NCI-H1048 (cell line): ENCODE data around the gene HCN1.
"Not testable (repeated sequence)": the region's sequence is repeated elsewhere in the genome, so short reads cannot be mapped to it uniquely, and the experiment has no call there.

Source experiments
- DNase-seq: peaks from one replicate; lab custom pipeline; 2025; lab: John Stamatoyannopoulos, UW

HCN1 gene

DNA sequence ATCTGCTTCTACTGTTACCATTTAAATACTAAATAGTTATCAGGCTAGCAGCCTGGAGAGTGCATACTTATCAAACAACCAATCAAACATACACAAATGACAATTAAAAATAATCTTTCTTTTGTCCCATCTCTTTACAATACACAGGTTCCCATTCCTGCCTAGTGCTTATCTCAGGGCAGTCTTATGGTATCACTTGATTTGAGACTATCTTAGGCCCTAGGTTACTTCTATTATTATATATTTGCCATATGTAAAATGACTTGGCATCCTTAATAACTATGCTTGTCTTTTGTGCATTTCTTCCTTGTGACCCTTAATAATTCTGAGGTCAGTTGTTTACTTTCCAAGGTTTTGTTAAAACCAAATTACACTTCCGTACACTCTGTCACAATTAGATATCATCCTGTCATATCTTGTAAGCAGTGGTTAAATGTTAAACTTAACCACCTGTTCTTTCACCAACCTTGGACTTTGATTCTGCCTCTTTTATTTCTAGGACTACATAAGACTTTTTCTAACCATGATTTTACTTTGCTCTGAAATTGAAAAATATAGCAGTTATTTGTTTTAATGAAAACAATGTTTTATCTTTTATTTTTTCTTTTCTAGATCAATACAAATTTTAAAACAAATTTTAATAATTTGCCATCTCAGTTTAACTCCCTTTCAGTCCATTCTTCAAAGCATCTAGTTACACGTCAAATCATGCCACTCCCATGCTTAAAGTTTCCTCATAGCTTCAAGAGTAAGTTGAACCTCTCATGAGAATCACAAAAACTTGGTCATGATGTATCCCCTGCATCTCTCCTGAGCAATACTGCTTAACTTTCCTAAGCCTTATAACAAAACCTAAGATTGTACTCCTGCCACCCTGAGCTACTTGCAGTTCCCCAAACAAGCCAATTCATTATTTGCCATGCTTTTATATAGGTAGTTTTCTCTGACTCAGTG lies 281.3 kb downstream of the HCN1 start:
- no peak for DNase-seq

DNA sequence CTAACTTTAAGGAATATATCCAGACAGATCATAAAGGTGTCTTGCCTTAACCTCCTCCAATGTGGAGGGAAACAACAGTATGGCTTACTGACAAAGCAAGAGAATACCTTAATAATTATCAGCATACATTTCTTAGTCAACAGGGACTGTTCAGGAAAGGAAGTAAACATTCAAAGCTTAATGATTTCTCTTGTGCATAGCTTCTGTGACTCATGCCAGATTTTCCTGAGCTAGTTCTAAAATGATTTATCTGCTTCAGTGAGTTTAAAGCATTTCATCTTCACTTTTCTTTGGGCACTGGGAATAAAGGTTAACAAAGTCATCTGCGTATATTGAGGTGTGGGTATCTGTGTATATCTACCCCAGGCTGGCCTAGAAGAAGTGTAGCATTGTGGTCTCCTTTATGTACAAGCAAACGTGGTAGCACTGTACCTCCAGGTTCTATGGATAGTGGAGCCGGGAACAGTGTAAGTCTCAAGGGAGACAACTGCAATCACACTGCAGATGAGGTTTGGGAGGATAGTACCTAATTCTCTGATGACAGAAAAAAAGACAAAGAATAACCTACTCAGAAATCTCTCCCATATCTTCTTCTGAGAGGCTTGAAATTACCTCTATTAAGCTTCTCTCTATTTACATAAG lies 284.1 kb downstream of the HCN1 start:
- DNase-seq: no peak

DNA sequence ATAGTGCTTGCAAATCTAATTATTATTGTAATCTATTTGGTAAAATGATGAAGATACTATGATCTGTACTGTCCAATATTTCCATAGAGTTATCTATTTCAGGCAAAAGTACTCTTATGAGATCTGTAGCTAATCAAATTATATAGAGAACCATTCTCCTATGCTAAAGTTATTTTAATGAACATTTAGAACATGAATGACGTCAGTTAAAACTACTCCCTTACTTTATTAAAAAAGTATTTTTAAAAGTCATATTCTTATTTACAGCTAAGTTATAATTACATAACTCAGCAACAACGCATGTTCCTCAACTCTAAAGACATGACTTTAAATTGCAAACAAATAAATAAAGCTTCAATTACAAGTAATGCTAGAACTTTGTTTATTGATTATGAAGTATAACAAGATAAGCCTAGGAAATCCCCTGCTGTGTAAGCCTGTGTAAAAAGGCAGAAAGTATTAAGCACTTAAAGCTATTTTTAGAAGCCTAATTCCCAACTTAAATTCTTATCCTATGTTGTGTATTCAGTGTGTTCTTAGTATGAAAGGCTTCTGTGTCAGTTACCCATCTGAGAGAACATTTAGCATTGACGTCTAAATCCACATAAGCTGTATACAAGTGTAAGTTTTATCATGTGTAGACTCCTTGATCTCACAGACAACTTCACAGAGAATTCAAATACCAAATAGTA lies 285.7 kb downstream of the HCN1 start:
- no peak for DNase-seq

DNA sequence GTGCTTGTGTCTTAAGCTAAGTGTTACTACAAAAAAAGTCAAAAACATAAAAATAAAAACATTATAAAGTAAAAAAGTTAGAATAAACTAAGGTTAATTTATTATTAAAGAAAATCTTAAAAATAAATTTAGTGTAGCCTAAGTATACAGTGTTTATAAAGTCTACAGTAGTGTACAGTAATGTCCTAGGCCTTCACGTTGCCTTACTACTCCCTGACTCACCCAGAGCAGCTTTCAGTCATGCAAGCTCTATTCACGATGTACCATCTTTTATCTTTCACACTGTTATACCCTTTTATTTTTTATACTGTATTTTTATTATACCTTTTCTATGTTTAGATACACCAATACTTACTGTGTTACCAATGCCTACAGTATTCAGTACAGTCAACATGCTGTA lies 288.1 kb downstream of the HCN1 start:
- no peak for DNase-seq

DNA sequence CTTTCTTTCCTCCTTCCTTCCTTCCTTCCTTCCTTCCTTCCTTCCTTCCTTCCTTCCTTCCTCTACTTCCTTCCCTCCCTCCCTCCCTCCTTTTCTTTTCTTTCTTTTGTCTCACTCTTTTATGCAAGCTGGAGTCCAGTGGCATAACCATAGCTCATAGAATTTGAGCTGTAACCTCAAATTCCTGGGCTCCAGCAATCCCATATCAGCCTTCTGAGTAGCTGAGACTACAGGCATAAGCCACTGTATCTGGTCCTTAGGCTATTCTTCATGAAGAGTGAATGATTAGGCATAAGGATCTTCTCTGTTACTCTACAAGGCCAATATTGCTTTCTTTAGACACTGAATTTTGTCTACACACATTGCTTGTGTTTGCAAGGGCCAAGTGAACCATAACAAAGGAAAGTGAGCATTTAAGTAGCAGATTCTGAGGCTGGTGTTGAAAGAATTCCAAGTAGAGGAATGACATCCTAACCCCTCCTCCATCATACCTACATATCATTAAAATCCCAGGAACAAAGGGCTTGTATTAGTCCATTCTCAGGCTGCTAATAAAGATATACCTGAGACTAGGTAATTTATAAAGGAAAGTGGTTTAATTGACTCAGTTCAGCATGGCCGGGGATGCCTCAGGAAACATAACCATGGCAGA lies 293.2 kb downstream of the HCN1 start:
- no peak for DNase-seq

- DNase-seq: no peak
Measured at GRCh38 chr5:45399041-45399440, 297.1 kb downstream of the HCN1 start.

DNA sequence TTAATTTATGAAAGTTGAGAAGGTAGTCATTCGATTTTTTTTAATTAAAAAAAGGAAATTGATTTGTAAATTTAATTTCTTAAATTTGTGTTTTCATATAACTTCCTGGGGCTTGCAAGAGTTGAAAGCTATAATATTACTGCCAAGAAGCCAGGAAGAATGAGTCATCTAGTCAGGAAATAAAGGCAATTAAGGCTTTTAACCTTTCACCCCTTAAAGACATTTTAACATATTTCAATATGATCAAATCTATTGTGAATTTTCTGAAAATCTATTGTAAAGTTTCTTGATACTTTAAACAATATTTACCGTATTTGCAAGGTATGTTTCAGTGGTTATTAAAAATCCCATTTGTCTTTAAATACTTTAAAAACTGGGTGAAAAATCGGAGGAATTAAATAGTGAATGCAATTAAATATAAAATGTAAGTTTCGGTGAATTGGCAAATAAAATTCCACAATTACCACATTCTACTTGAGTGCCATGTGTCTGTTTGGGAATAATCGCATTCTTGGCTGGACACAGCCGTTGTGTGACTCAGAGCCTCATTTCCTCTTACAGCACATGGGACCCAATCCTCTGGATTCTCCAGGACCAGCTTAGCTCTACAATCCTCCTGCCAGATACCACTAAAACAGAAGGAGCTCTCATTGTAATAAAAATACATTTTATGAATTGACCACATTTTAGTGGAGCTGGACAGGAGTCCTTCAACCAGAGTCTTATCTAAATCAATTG lies 310.7 kb downstream of the HCN1 start:
- DNase-seq: no peak

DNA sequence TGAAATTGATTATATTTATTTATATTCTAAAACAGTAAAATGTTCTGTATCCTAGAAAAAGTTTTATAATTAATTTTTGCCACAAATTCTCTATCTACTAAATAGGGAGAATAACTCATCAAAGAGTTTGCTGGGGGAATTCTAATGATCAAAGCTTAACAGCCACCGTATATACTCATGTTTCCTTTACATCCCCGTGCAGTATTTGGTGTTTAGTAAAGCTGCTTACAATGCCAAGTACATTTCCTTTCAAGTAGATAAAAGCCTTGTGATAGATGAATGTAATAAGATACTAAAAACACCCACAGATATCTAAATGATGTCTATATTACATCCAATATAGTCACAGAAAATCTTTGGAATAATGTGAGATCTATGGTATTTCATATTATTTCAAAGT lies 312.2 kb downstream of the HCN1 start:
- DNase-seq: no peak

- DNase-seq: no peak
Measured at GRCh38 chr5:45382583-45382982, 313.6 kb downstream of the HCN1 start.

DNA sequence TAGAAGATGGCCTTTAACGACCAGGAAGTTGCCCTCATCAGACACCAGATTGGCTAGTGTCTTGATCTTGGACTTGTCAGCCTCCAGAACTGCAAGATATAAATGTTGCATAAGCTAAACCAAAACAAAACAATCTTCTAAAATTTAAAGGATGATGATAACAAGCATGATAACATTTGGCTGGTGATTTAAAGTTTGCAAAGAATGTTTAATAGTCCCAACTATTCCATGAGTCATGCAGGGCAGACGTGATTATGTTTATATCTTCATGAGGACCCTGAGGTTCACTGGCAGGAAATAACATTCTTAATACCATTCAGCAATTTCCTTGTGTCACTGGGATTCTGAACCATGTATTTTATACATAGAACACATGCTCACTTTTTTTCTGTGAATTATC lies 319.8 kb downstream of the HCN1 start:
- no peak for DNase-seq

DNA sequence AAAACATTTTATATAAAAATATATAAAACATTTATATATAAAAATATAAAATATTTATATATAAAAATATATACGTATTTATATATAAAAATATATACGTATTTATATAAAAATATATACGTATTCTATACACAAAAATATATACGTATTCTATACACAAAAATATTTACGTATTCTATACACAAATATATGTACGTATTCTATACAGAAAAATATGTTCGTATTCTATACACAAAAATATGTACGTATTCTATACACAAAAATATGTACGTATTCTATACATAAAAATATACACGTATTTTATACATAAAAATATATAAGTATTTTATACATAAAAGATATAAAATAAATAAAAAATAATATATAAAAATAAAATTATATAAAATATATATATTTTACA lies 323.6 kb downstream of the HCN1 start:
- no peak for DNase-seq

DNA sequence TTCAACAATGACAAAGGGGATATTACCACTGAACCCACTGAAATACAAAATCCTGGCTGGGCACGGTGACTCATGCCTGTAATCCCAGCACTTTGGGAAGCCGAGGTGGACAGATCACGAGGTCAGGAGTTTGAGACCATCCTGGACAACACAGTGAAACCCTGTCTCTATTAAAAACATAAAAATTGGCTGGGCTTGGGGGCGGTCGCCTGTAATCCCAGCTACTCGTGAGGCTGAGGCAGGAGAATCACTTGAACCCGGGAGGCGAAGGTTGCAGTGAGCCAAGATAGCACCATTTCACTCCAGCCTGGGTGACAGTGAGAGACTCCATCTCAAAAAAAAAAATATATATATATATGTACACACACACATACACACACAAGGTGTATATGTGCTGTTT lies 324.8 kb downstream of the HCN1 start:
- DNase-seq: not testable (repeated sequence)

DNA sequence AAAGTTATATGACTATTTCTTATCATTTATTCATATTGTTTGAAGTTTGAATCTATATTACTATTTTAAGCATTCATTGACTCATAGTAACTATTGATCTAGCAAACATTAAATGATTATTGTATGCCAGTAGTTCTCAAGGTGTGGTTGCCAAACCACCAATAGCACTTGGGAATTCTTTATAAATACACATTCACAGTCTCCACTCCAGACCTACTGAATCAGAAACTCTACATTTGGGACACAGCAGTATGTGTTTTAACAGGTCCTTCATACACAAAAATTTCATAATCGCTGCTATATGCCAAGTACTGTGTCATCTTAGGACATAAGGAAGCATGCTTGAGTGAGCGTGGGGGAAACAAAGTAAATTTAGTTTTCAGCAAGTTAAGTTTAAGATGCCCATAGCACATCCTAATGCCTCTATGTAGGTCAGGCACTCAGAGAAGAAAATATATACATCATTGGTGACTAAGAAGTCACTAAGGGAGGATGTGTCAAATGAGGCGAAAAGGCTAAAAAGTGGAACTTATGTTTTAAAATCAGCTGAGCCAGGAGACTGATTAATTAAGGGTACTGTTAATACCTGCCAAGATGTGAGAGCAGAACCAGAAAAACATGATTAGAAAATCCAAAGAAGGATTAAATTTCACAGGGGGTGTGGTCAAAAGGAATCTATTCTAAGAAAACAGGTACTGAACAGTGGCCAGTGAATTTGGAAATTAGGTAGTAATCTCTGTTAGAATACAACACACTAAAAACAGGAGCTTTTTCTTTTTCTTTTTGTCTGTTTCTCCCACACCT lies 340.8 kb downstream of the HCN1 start:
- no peak for DNase-seq

GRCh38 chr5:45336464-45336863 lies 359.7 kb downstream of the HCN1 start:
- DNase-seq: no peak

DNA sequence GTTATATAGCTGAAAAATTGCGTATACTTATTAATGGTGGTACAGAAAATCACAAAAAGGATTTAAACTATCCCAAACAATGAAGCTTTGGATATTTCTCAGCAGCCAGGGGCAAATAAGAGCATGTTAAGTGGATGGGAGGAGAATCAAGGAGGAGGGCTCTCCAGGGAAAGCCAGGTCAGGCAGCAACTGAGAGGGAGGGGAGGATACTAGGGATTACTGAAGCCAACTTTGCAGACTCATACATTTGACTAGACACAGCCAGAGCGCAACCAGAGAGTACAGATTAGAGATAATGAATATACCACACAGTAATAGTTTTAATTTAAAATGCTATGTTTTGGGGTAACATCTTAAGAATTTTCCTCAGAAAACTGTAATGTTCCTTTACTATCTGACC lies 360.2 kb downstream of the HCN1 start:
- DNase-seq: no peak

- DNase-seq: no peak
Measured at GRCh38 chr5:45335346-45335745, 360.8 kb downstream of the HCN1 start.

GRCh38 chr5:45334939-45335338 lies 361.2 kb downstream of the HCN1 start:
- no peak for DNase-seq

GRCh38 chr5:45312627-45313026 lies 383.6 kb downstream of the HCN1 start:
- not testable (repeated sequence) for DNase-seq

GRCh38 chr5:45295231-45295630 lies 400.9 kb downstream of the HCN1 start:
- no peak for DNase-seq

- no peak for DNase-seq
Measured at GRCh38 chr5:45288746-45289145, 407.4 kb downstream of the HCN1 start.

- DNase-seq: no peak
Measured at GRCh38 chr5:45284436-45284835, 411.7 kb downstream of the HCN1 start.
